ENCODE measurements around the gene MAGI2. TPM values are rescaled to one million over a fixed set of nuclear protein-coding genes. Genes with fewer than 3 reads are reported as not detected.

Gene MAGI2
- total RNA-seq, 2 experiments from 2014 or later: 0.03 to 0.17 TPM

GRCh38 chr7:78140109-78140508 is 1313.4 kb downstream of the MAGI2 start:
- ChIA-PET CTCF (ENCODE audit: unreplicated experiment) (no interaction called here), POLR2A (no interaction called here)
- Histone ChIP-seq H4K20me1 (ENCODE audit: insufficient read depth, low read length) (no peaks in the 10 kb centered on the region), H3K4me1 (ENCODE audit: insufficient read depth, low read length, poor library complexity, severe bottlenecking) (no peaks in the 10 kb centered on the region), H3K4me3 (ENCODE audit: low read depth, low read length, poor library complexity, severe bottlenecking) (no peak overlapping the region), H3K79me2 (ENCODE audit: insufficient read depth, low read depth, low read length) (no peaks in the 10 kb centered on the region), H3K27ac (ENCODE audit: low read depth, low read length, poor library complexity, severe bottlenecking) (no peak overlapping the region), H3K9me2 (ENCODE audit: insufficient read depth, low read length) (no peaks in the 10 kb centered on the region), H3K9me3 (ENCODE audit: low read length) (no peaks in the 10 kb centered on the region), H2AFZ (ENCODE audit: low read length) (no peak overlapping the region), H3K36me3 (ENCODE audit: insufficient read depth, low read length) (no peaks in the 10 kb centered on the region), H3K4me2 (ENCODE audit: low read length) (no peak overlapping the region)
- BruUV-seq (replicated peaks): no TSS peak
- TF ChIP-seq EZH2phosphoT487 (IDR thresholded peaks at IDR 0.05; ENCODE audit: borderline replicate concordance, low read depth, low read length) (no peak), CTCF (conservative IDR thresholded peaks at IDR 0.05; ENCODE audit: low read length) (no peak)
- no peak for DNase-seq (ENCODE audit: low spot score)
- intact Hi-C loops (cut with micrococcal nuclease; ENCODE audit: unreplicated experiment): no loop called here

GRCh38 chr7:78139335-78139734 is 1314.1 kb downstream of the MAGI2 start:
- ChIA-PET CTCF (ENCODE audit: unreplicated experiment) (no interaction called here), POLR2A (no interaction called here)
- H3K36me3 ChIP-seq (ENCODE audit: insufficient read depth, low read length): no peaks in the 10 kb centered on the region
- H3K4me2 ChIP-seq (ENCODE audit: low read length): no peak overlapping the region
- BruUV-seq (replicated peaks): no TSS peak
- H2AFZ ChIP-seq (ENCODE audit: low read length): no peak overlapping the region
- no peaks in the 10 kb centered on the region for H3K9me3 ChIP-seq (ENCODE audit: low read length)
- no peaks in the 10 kb centered on the region for H4K20me1 ChIP-seq (ENCODE audit: insufficient read depth, low read length)
- H3K27ac ChIP-seq (ENCODE audit: low read depth, low read length, poor library complexity, severe bottlenecking): no peak overlapping the region
- no peaks in the 10 kb centered on the region for H3K4me1 ChIP-seq (ENCODE audit: insufficient read depth, low read length, poor library complexity, severe bottlenecking)
- no peak overlapping the region for H3K4me3 ChIP-seq (ENCODE audit: low read depth, low read length, poor library complexity, severe bottlenecking)
- H3K9me2 ChIP-seq (ENCODE audit: insufficient read depth, low read length): no peaks in the 10 kb centered on the region
- TF ChIP-seq CTCF (conservative IDR thresholded peaks at IDR 0.05; ENCODE audit: low read length): no peak
- TF ChIP-seq EZH2phosphoT487 (IDR thresholded peaks at IDR 0.05; ENCODE audit: borderline replicate concordance, low read depth, low read length): no peak
- no peaks in the 10 kb centered on the region for H3K79me2 ChIP-seq (ENCODE audit: insufficient read depth, low read depth, low read length)
- no peak for DNase-seq (ENCODE audit: low spot score)
- intact Hi-C loops (cut with micrococcal nuclease; ENCODE audit: unreplicated experiment): no loop called here

DNA sequence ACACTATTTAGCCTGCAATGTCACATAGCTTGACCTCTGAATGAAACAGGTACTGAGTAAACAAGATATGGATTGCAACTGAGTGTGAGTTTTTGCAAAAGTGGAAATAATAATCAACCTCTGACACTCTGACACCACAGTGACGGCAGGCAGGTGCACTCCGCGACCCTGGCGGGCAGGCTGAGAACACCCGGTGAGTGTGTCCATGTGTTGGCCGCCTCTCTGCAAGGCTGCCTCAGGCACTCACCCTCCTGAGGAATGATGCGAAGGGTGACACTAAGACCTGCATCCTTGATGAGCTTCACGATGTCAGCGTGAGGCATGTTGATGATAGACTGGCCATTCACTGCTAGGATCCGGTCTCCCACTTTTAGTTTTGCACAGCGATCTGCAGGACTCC is 1318.7 kb downstream of the MAGI2 start:
- ChIA-PET CTCF (ENCODE audit: unreplicated experiment) (no interaction called here), POLR2A (interaction anchor here (0.5 to 1.6 kb wide), 5 partner anchors 11 to 461 kb away, joined by 3 to 4 read pairs (median 3); no protein-coding TSS in a partner anchor)
- no peak for DNase-seq (ENCODE audit: low spot score)
- H3K27ac ChIP-seq (ENCODE audit: low read depth, low read length, poor library complexity, severe bottlenecking): no peak overlapping the region
- H3K9me3 ChIP-seq (ENCODE audit: low read length): no peaks in the 10 kb centered on the region
- H3K4me3 ChIP-seq (ENCODE audit: low read depth, low read length, poor library complexity, severe bottlenecking): no peak overlapping the region
- no peaks in the 10 kb centered on the region for H4K20me1 ChIP-seq (ENCODE audit: insufficient read depth, low read length)
- BruUV-seq (replicated peaks): no TSS peak
- H3K4me1 ChIP-seq (ENCODE audit: insufficient read depth, low read length, poor library complexity, severe bottlenecking): no peaks in the 10 kb centered on the region
- no peaks in the 10 kb centered on the region for H3K79me2 ChIP-seq (ENCODE audit: insufficient read depth, low read depth, low read length)
- no peak overlapping the region for H2AFZ ChIP-seq (ENCODE audit: low read length)
- H3K36me3 ChIP-seq (ENCODE audit: insufficient read depth, low read length): no peaks in the 10 kb centered on the region
- intact Hi-C loops (cut with micrococcal nuclease; ENCODE audit: unreplicated experiment): no loop called here
- no peak for TF ChIP-seq EZH2phosphoT487 (IDR thresholded peaks at IDR 0.05; ENCODE audit: borderline replicate concordance, low read depth, low read length)
- no peak for TF ChIP-seq CTCF (conservative IDR thresholded peaks at IDR 0.05; ENCODE audit: low read length)
- H3K9me2 ChIP-seq (ENCODE audit: insufficient read depth, low read length): no peaks in the 10 kb centered on the region
- H3K4me2 ChIP-seq (ENCODE audit: low read length): no peak overlapping the region
